Measurements from ENCODE around the gene E2F6. TPM values are rescaled to one million over a fixed set of nuclear protein-coding genes. Genes with fewer than 3 reads are reported as not detected.

E2F6 gene
- total and polyA plus RNA-seq, 2 of the 13 experiments (the other 11 are each of a cell fraction or from before 2014, with no cell fraction given) = 27.3 to 36.0 TPM

- no peak for TF ChIP-seq ZBTB3 (CRISPR knock-in tag; IDR thresholded peaks at IDR 0.05; ENCODE audit: borderline replicate concordance, low read depth)
- TF ChIP-seq, protein P1, sequence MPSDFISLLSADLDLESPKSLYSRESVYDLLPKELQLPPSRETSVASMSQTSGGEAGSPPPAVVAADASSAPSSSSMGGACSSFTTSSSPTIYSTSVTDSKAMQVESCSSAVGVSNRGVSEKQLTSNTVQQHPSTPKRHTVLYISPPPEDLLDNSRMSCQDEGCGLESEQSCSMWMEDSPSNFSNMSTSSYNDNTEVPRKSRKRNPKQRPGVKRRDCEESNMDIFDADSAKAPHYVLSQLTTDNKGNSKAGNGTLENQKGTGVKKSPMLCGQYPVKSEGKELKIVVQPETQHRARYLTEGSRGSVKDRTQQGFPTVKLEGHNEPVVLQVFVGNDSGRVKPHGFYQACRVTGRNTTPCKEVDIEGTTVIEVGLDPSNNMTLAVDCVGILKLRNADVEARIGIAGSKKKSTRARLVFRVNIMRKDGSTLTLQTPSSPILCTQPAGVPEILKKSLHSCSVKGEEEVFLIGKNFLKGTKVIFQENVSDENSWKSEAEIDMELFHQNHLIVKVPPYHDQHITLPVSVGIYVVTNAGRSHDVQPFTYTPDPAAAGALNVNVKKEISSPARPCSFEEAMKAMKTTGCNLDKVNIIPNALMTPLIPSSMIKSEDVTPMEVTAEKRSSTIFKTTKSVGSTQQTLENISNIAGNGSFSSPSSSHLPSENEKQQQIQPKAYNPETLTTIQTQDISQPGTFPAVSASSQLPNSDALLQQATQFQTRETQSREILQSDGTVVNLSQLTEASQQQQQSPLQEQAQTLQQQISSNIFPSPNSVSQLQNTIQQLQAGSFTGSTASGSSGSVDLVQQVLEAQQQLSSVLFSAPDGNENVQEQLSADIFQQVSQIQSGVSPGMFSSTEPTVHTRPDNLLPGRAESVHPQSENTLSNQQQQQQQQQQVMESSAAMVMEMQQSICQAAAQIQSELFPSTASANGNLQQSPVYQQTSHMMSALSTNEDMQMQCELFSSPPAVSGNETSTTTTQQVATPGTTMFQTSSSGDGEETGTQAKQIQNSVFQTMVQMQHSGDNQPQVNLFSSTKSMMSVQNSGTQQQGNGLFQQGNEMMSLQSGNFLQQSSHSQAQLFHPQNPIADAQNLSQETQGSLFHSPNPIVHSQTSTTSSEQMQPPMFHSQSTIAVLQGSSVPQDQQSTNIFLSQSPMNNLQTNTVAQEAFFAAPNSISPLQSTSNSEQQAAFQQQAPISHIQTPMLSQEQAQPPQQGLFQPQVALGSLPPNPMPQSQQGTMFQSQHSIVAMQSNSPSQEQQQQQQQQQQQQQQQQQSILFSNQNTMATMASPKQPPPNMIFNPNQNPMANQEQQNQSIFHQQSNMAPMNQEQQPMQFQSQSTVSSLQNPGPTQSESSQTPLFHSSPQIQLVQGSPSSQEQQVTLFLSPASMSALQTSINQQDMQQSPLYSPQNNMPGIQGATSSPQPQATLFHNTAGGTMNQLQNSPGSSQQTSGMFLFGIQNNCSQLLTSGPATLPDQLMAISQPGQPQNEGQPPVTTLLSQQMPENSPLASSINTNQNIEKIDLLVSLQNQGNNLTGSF (CRISPR knock-in tag; IDR thresholded peaks at IDR 0.05) = no peak
- 0 out of 2 replicates have a peak, but pooled peaks have one; percentile 33 for TF ChIP-seq ELF3 (CRISPR knock-in tag; IDR thresholded peaks at IDR 0.05)
- no peak for TF ChIP-seq IRX3 (CRISPR knock-in tag; IDR thresholded peaks at IDR 0.05; ENCODE audit: borderline replicate concordance, low read depth)
- TF ChIP-seq ARID3A (IDR thresholded peaks at IDR 0.05; ENCODE audit: low read depth, low read length) = no peak
- no peak for TF ChIP-seq HOXA5 (CRISPR knock-in tag; IDR thresholded peaks at IDR 0.05)
- TF ChIP-seq ERF (CRISPR knock-in tag; IDR thresholded peaks at IDR 0.05) = peak; percentile 60; the same call in 1 of the 2 replicates
- no peak for TF ChIP-seq ZNF20 (CRISPR knock-in tag; IDR thresholded peaks at IDR 0.05)
- no peak for TF ChIP-seq CBX1 (IDR thresholded peaks at IDR 0.05; ENCODE audit: low read depth)
- no peak for TF ChIP-seq FUBP1 (CRISPR knock-in tag; IDR thresholded peaks at IDR 0.05; ENCODE audit: borderline replicate concordance)
- TF ChIP-seq ZXDC (CRISPR knock-in tag; IDR thresholded peaks at IDR 0.05) = no peak
- TF ChIP-seq PHF20 (CRISPR knock-in tag; IDR thresholded peaks at IDR 0.05) = no peak
- TF ChIP-seq HHEX (CRISPR knock-in tag; IDR thresholded peaks at IDR 0.05) = no peak
- TF ChIP-seq ZFP36 (IDR thresholded peaks at IDR 0.05; ENCODE audit: borderline replicate concordance, low read depth, low read length, partially characterized antibody) = no peak
- TF ChIP-seq TEAD3 (CRISPR knock-in tag; optimal IDR thresholded peaks at IDR 0.05; ENCODE audit: borderline replicate concordance) = peak; percentile 74
- no peak for TF ChIP-seq MED13 (CRISPR knock-in tag; IDR thresholded peaks at IDR 0.05)
These were observed 54.1 kb downstream of the E2F6 start (continued) for GRCh38 chr2:11411768-11412448.

Measured in HepG2 (cell line).